OCI-LY1 (cell line): Measurements from ENCODE around the gene SPNS2.

Experiments
- H2AFZ ChIP-seq: fragments of 200-600 bp; sonication (generic), shearing (Covaris generic); 2 replicates; pipeline ENCODE4 v1.6.0; 2014; ENCODE audit warnings: antibody characterized with exemption, mild to moderate bottlenecking, low read length
- H3F3A ChIP-seq: fragments of 200-600 bp; sonication (generic), shearing (Covaris generic); 2 replicates; pipeline ENCODE4 v1.6.0; 2014; ENCODE audit warnings: mild to moderate bottlenecking, antibody characterized with exemption, low read length, moderate library complexity; ENCODE audit not compliant: insufficient read depth
- H3K27ac ChIP-seq: fragments of 200-600 bp; sonication (generic); 2 replicates; pipeline ENCODE4 v1.5.1; 2014; ENCODE audit warnings: low read length, mixed run types, mild to moderate bottlenecking, low read depth; ENCODE audit not compliant: poor library complexity, severe bottlenecking
- H3K27me3 ChIP-seq: fragments of 200-600 bp; sonication (generic); 2 replicates; pipeline ENCODE4 v1.6.0; 2014; ENCODE audit warnings: antibody characterized with exemption, mild to moderate bottlenecking, low read length, moderate library complexity; ENCODE audit not compliant: insufficient read depth
- H3K36me3 ChIP-seq: fragments of 200-600 bp; sonication (generic); 2 replicates; pipeline ENCODE4 v1.6.1; 2014; ENCODE audit warnings: mild to moderate bottlenecking, antibody characterized with exemption, low read length, moderate library complexity, mixed read lengths; ENCODE audit not compliant: insufficient read depth
- H3K4me1 ChIP-seq: fragments of 200-600 bp; sonication (generic); 2 replicates; pipeline ENCODE4 v1.5.1; 2014; ENCODE audit warnings: mild to moderate bottlenecking, low read length, moderate library complexity; ENCODE audit not compliant: insufficient read depth, severe bottlenecking
- H3K4me2 ChIP-seq: fragments of 200-600 bp; sonication (generic), shearing (Covaris generic); 2 replicates; pipeline ENCODE4 v1.6.1; 2014; ENCODE audit warnings: low read length
- H3K4me3 ChIP-seq: fragments of 200-600 bp; sonication (generic); 2 replicates; pipeline ENCODE4 v1.5.1; 2014; ENCODE audit warnings: low read length, low read depth, mild to moderate bottlenecking, mixed read lengths; ENCODE audit not compliant: poor library complexity, severe bottlenecking
- H3K79me2 ChIP-seq: fragments of 200-600 bp; shearing (Covaris generic); 2 replicates; pipeline ENCODE4 v1.6.1; 2016; ENCODE audit warnings: mixed run types, low read length, mixed read lengths; ENCODE audit not compliant: insufficient read depth
- H3K9ac ChIP-seq: fragments of 200-600 bp; sonication (generic), shearing (Covaris generic); 2 replicates; pipeline ENCODE4 v1.6.1; 2014; ENCODE audit warnings: mild to moderate bottlenecking, low read length, mixed read lengths
- H3K9me2 ChIP-seq: fragments of 200-600 bp; sonication (generic), shearing (Covaris generic); 2 replicates; pipeline ENCODE4 v1.6.1; 2014; ENCODE audit warnings: low read depth, mild to moderate bottlenecking, low read length, mixed read lengths
- H3K9me3 ChIP-seq: fragments of 200-600 bp; shearing (Covaris generic); 2 replicates; pipeline ENCODE4 v1.6.1; 2014; ENCODE audit warnings: low read length, mixed read lengths
- H4K20me1 ChIP-seq: fragments of 200-600 bp; sonication (generic), shearing (Covaris generic); 2 replicates; pipeline ENCODE4 v1.6.0; 2016; ENCODE audit warnings: mild to moderate bottlenecking, low read length; ENCODE audit not compliant: insufficient read depth
- CTCF ChIP-seq: fragments of 200-600 bp; sonication (generic), shearing (Covaris generic); IDR thresholded peaks from 2 replicates; pipeline ENCODE4 v1.5.1; 2017; ENCODE audit warnings: mild to moderate bottlenecking, antibody characterized with exemption, low read length, moderate library complexity, mixed read lengths
- EZH2 ChIP-seq: fragments of 200-600 bp; sonication (generic), shearing (Covaris generic); IDR thresholded peaks from 2 replicates; pipeline ENCODE4 v1.8.0; 2017; ENCODE audit warnings: borderline replicate concordance, mixed run types, mild to moderate bottlenecking, antibody characterized with exemption, low read length, moderate library complexity, mixed read lengths

SPNS2 gene

GRCh38 chr17:4544951-4545216 is 46.2 kb downstream of the SPNS2 start:
- Histone ChIP-seq H2AFZ (no peak overlapping the region), H3K4me3 (no peak overlapping the region), H3K27me3 (no peaks in the 10 kb centered on the region), H4K20me1 (no peaks in the 10 kb centered on the region), H3K9ac (no peak overlapping the region), H3K4me1 (no peaks in the 10 kb centered on the region), H3K4me2 (no peak overlapping the region), H3K9me3 (no peaks in the 10 kb centered on the region), H3F3A (no peaks in the 10 kb centered on the region), H3K79me2 (no peaks in the 10 kb centered on the region), H3K27ac (no peak overlapping the region), H3K36me3 (peaks cover 97% of the 10 kb centered on the region), H3K9me2 (no peaks in the 10 kb centered on the region)
- no peak for TF ChIP-seq EZH2
- no peak for TF ChIP-seq CTCF

- Histone ChIP-seq H3K9ac (no peak overlapping the region), H3K9me2 (no peaks in the 10 kb centered on the region), H3K27me3 (no peaks in the 10 kb centered on the region), H3K4me1 (no peaks in the 10 kb centered on the region), H3K27ac (no peak overlapping the region), H2AFZ (no peak overlapping the region), H3K9me3 (no peaks in the 10 kb centered on the region), H3K36me3 (peaks cover 97% of the 10 kb centered on the region), H3K4me2 (no peak overlapping the region), H3K4me3 (no peak overlapping the region), H3K79me2 (no peaks in the 10 kb centered on the region), H3F3A (no peaks in the 10 kb centered on the region), H4K20me1 (no peaks in the 10 kb centered on the region)
- TF ChIP-seq CTCF: no peak
- TF ChIP-seq EZH2: no peak
These were observed 46.7 kb downstream of the SPNS2 start for GRCh38 chr17:4545217-4545951.

- Histone ChIP-seq H3K27me3 (no peaks in the 10 kb centered on the region), H3F3A (no peaks in the 10 kb centered on the region), H3K4me3 (no peak overlapping the region), H3K36me3 (peaks cover 96% of the 10 kb centered on the region), H3K4me2 (no peak overlapping the region), H4K20me1 (no peaks in the 10 kb centered on the region), H3K27ac (no peak overlapping the region), H2AFZ (no peak overlapping the region), H3K9me2 (no peaks in the 10 kb centered on the region), H3K79me2 (no peaks in the 10 kb centered on the region), H3K9ac (no peak overlapping the region), H3K4me1 (no peaks in the 10 kb centered on the region), H3K9me3 (no peaks in the 10 kb centered on the region)
- no peak for TF ChIP-seq EZH2
- TF ChIP-seq CTCF: no peak
These were observed 48.6 kb downstream of the SPNS2 start for GRCh38 chr17:4547118-4547906.
